Placental epithelial cell (primary cell): Measurements from ENCODE around the gene XIST. TPM values are rescaled to one million over a fixed set of nuclear protein-coding genes. Genes with fewer than 3 reads are reported as not detected.

ENCODE experiments used
- small RNA-seq: library from RNA; depleted of rRNA; stranded (forward); fragments of <200 nt; gene quantifications from one replicate; pipeline ENCODE3, GENCODE V24; 2012
- total RNA-seq: library from RNA; depleted of rRNA; stranded (reverse); fragments of >200 nt; gene quantifications from 2 replicates; pipeline ENCODE4 v1.2.3, GENCODE V29; 2012

XIST gene
- total RNA-seq, result under 0.01 and 159 TPM in 2 replicates

DNA sequence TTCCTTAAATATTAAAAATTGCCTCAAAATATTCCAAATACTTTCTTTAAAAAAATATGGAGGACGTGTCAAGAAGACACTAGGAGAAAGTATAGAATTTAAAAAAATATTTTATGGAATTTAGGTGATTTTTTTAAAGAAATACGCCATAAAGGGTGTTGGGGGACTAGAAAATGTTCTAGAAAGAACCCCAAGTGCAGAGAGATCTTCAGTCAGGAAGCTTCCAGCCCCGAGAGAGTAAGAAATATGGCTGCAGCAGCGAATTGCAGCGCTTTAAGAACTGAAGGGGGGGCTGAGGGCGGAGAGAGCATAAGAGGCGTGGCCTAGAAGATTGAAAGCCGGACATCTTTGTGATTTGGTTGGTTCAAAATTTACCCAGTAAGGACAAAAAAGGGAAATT lies at the start of gene XIST:
Gene XIST, minus strand, starts transcription at position 248 of the 400 bp plus-strand sequence.

Small RNA genes lying within 50 kb of the gene (small RNA-seq; reads per million reads assigned to genes)
- not detected for gene RF01880
